Osteocyte (in vitro differentiated cells): ENCODE data around the gene CHRM2. TPM values are rescaled to one million over a fixed set of nuclear protein-coding genes. Genes with fewer than 3 reads are reported as not detected.

Experiments used
- DNase-seq: peaks from one replicate; pipeline ENCODE4 v3.0.0; 2021; ENCODE audit warnings: mixed read lengths; ENCODE audit not compliant: unreplicated experiment; ENCODE audit errors: extremely low spot score
- H3K27ac Mint-ChIP-seq: one replicate; pipeline ENCODE4 v1.8.0; 2021; ENCODE audit warnings: mild to moderate bottlenecking, mixed read lengths; ENCODE audit not compliant: unreplicated experiment
- H3K27me3 Mint-ChIP-seq: one replicate; pipeline ENCODE4 v1.8.0; 2021; ENCODE audit warnings: mixed read lengths; ENCODE audit not compliant: unreplicated experiment
- H3K36me3 Mint-ChIP-seq: one replicate; pipeline ENCODE4 v1.8.0; 2021; ENCODE audit warnings: mixed read lengths; ENCODE audit not compliant: unreplicated experiment
- H3K4me1 Mint-ChIP-seq: one replicate; pipeline ENCODE4 v1.8.0; 2021; ENCODE audit warnings: mixed read lengths; ENCODE audit not compliant: unreplicated experiment
- H3K4me3 Mint-ChIP-seq: one replicate; pipeline ENCODE4 v1.8.0; 2021; ENCODE audit warnings: mild to moderate bottlenecking, moderate library complexity, mixed read lengths; ENCODE audit not compliant: unreplicated experiment
- H3K9me3 Mint-ChIP-seq: one replicate; pipeline ENCODE4 v1.8.0; 2021; ENCODE audit warnings: mixed read lengths; ENCODE audit not compliant: unreplicated experiment
- total RNA-seq: library from RNA; stranded (reverse); gene quantifications from 2 replicates; pipeline ENCODE4 v1.2.1, GENCODE V29; 2021
- TF ChIP-seq, protein P1 (sequence below): fragments of 200-600 bp; sonication (generic); IDR thresholded peaks from 2 replicates; pipeline ENCODE4 v1.5.0; 2021; ENCODE audit warnings: antibody characterized with exemption, mild to moderate bottlenecking, moderate library complexity

Gene CHRM2
- total RNA-seq, 1 donor from 2014 or later, result 30.0 TPM

DNA sequence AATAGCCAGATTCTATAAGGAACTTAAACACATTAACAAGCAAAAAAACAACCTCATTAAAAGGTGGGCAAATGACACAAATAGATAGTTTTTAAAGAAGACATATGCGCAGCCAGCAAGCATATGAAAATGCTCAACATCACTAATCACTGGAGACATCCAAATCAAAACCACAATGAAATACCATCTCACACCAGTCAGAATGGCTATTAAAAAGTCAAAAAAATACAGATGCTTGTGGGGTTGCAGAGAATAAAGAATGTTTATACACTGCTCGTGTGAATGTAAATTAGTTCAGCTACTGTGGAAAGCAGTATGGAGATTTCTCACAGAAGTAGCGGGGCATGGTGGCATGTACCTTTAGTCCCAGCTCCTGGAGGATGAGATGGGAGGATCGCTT, 164.0 kb downstream of the CHRM2 start:
- Mint-ChIP-seq H3K9me3 (peaks cover 12% of the 10 kb centered on the region), H3K4me3 (no peak overlapping the region), H3K4me1 (peaks cover 33% of the 10 kb centered on the region), H3K36me3 (peaks cover 2% of the 10 kb centered on the region), H3K27ac (peak overlapping the region; percentile 6), H3K27me3 (no peaks in the 10 kb centered on the region)
- TF ChIP-seq, protein P1, sequence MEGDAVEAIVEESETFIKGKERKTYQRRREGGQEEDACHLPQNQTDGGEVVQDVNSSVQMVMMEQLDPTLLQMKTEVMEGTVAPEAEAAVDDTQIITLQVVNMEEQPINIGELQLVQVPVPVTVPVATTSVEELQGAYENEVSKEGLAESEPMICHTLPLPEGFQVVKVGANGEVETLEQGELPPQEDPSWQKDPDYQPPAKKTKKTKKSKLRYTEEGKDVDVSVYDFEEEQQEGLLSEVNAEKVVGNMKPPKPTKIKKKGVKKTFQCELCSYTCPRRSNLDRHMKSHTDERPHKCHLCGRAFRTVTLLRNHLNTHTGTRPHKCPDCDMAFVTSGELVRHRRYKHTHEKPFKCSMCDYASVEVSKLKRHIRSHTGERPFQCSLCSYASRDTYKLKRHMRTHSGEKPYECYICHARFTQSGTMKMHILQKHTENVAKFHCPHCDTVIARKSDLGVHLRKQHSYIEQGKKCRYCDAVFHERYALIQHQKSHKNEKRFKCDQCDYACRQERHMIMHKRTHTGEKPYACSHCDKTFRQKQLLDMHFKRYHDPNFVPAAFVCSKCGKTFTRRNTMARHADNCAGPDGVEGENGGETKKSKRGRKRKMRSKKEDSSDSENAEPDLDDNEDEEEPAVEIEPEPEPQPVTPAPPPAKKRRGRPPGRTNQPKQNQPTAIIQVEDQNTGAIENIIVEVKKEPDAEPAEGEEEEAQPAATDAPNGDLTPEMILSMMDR, result no peak
- no peak for DNase-seq

DNA sequence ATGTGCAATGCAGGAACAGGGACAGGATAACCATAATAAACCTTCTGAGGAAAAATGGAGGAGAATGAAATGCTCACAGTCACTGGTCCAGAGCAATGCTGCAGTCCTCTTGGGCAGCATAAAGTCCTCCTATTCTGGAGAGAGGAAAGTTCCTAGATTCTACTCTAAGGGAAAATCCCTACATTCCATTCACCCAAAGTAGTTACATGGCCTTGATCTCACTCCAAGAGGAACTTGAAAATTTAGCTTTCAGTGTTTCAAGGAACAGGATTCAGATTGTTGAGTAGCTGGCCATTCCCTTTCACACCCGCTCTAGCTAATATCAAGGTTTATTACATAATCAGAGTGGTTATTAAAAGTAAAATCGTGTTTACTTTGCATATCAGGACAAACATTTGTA, 168.3 kb downstream of the CHRM2 start:
- H3K4me3 Mint-ChIP-seq, result no peak overlapping the region
- DNase-seq, result no peak
- H3K27me3 Mint-ChIP-seq, result no peaks in the 10 kb centered on the region
- H3K4me1 Mint-ChIP-seq, result peaks cover 29% of the 10 kb centered on the region
- no peak overlapping the region for H3K27ac Mint-ChIP-seq
- peaks cover 2% of the 10 kb centered on the region for H3K36me3 Mint-ChIP-seq
- TF ChIP-seq, protein P1, result no peak
- peaks cover 9% of the 10 kb centered on the region for H3K9me3 Mint-ChIP-seq

DNA sequence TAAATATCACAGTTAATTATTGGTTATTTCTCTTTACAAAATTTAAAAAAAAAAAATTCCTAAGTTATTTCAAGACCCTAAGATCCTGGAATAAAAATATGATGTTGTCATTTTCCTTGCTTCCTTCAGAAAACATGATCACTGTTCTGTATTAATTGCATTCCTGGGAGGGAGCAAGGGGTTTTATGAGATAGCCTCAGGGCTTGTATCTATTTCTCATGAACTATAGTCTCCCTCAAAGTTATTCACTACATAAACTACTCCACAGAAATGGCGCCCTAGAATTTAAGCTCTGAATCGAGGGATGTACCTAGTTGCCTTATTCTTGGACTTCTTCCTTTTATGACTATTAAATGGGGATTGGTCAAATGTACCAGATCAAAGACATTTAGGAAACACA, 170.3 kb downstream of the CHRM2 start:
- Mint-ChIP-seq H3K27ac (no peak overlapping the region), H3K9me3 (peaks cover 9% of the 10 kb centered on the region), H3K4me3 (no peak overlapping the region), H3K4me1 (peaks cover 27% of the 10 kb centered on the region), H3K27me3 (no peaks in the 10 kb centered on the region), H3K36me3 (peaks cover 2% of the 10 kb centered on the region)
- DNase-seq, result no peak
- TF ChIP-seq, protein P1, result no peak

DNA sequence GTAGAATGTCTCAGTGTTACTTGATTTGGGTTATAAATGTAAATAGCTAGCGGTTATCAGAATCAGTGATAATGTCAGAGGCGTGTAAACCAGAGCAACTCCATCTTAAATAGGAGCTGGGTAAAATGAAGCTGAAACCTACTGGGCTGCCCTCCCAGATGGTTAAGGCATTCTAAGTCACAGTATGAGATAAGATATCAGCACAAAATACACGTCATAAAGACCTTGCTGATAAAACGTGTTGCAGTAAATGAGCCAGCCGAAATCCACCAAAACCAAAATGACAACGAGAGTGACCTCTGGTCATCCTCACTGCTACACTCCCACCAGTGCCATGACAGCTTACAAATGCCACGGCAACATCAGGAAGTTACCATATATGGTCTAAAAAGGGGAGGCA, 172.3 kb downstream of the CHRM2 start:
- DNase-seq, result no peak
- Mint-ChIP-seq H3K9me3 (peaks cover 18% of the 10 kb centered on the region), H3K4me3 (no peak overlapping the region), H3K27ac (no peak overlapping the region), H3K36me3 (peaks cover 2% of the 10 kb centered on the region), H3K27me3 (no peaks in the 10 kb centered on the region), H3K4me1 (peaks cover 27% of the 10 kb centered on the region)
- TF ChIP-seq, protein P1, result no peak

DNA sequence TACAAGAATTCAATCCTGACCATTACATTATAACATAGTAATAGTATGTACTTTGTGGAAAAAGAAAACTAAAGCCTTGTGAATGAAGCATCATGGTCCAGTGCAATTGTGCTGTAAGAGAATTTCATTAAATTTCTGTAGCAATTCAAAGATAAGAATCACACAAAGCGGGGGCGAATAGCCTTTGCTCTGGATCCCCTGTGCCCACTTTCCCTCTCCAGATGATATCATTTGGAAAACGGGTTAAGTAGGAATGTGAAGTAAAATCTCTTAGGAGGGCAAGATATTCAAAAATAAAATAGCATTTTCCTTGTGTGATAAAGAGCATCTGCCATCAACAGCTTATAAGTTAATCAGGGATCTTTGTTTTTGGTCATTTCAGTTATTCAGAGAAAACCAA, 177.1 kb downstream of the CHRM2 start:
- Mint-ChIP-seq H3K27me3 (no peaks in the 10 kb centered on the region), H3K4me3 (no peak overlapping the region), H3K4me1 (peaks cover 16% of the 10 kb centered on the region)

More for the DNA sequence above, 177.1 kb downstream of the CHRM2 start:
- H3K36me3 Mint-ChIP-seq, result peaks cover 2% of the 10 kb centered on the region
- peaks cover 22% of the 10 kb centered on the region for H3K9me3 Mint-ChIP-seq
- H3K27ac Mint-ChIP-seq, result no peak overlapping the region
- TF ChIP-seq, protein P1, result no peak
- DNase-seq, result no peak
